ENCODE measurements around the gene RASSF7.
"Not testable (repeated sequence)": the region's sequence is repeated elsewhere in the genome, so short reads cannot be mapped to it uniquely, and the experiment has no call there.

Gene RASSF7

GRCh38 chr11:567629-568292, 7.0 kb downstream of the RASSF7 start:
- no peak for DNase-seq

- peak; percentile 94 for DNase-seq
These were observed 7.8 kb downstream of the RASSF7 start for GRCh38 chr11:568306-569157.

- DNase-seq = no peak
These were observed 8.6 kb downstream of the RASSF7 start for GRCh38 chr11:569158-569885.

DNA sequence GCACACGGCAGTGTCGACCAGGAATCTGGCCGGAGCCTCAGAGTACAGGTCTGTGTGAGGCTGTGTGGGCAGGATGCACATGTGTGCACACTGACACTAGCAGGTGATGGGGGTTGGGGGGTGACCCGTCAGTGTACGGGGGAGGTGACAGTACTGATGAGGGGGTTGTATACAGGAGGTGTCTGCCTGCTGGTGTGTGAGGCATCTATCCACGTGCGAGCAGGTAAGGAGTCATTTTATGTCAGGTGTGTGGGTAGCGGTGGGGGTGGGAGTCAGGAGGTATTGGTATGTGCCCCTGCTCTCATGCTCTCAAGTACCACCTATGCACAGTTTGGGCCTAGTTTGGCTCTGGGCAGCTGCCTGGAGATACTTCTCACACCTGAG, 11.0 kb downstream of the RASSF7 start:
- no peak for DNase-seq

DNA sequence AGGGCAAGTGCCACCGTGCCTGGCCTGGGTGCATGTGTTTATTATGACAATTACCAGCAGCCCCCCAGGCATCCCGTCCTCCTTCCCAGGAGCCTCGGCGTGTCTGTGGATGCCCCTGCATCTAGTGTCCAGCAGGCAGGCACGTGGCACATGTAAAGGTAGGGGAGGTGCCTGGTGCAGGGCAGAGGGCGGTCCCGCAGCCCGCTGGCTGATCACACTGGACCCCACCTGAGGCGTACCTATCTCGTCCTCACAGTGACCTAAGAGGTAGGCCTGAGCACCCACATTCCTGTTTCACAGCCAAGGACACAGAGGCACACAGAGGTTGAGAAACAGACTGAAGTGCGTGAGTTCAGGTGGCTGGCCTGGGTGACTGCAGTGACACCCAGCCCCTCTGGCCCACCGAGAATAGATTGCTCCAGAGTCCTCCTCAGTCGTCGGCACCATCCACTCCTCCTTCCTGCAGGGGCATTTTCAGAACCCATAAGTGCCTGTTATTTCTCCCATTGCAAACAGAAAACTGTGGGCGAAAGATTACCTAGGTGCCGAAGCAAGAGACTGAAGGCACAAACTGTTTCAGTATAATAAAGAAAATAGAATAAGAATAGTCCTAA, 12.5 kb downstream of the RASSF7 start:
- no peak for DNase-seq

DNA sequence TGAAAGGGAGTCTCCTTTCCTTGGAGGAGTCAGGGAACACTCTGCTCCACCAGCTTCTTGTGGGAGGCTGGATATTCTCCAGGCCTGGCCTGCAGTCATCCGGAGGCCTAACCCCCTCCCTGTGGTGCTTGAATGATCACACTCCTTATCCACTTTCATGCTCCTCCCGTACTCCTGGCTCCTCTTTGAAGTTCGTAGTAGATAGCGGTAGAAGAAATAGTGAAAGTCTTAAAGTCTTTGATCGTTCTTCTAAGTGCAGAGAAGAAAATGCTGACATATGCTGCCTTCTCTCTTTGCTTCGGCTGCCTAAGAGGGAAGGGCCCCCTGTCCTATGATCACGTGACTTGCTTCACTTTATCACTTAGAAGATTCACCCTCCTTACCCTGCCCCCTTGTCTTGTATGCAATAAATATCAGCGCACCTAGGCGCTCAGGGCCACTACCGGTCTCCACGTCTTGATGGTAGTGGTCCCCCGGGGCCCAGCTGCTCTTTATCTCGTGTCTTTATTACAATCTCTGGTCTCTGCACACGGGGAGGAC, 13.3 kb downstream of the RASSF7 start:
- DNase-seq = not testable (repeated sequence)

DNA sequence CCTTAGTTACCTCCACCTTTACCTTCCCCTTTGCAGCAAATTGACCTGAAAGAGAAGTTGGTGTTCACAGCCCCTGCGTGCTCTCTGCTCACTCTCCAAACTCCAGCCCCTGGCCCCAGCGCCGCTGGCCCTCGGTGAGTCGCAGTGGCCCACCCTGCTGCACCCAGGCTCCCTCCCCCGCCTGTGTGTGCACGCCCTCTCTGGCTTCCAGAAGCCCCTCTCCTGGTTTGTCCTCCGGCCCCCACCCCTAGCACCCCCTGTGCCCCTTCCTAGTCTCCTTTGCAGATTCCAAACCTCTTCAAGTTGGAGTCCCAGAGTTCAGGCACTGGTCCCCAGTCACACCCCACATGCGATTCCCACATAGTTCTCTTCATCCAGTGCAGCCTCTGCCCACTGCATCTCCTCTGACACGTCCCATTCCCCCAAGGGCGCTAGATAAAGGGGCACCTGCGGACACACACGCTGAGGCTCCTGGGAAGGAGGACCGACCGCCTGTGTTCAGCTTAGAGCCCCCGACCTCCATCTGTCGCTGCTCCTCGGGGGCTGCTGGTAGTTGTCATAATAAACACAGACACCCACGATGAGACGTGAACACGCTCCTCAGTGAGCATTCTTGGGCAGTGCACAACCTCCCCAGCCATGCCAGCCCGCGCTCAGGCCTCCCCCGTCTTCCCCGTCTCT, 14.0 kb downstream of the RASSF7 start:
- DNase-seq = no peak

DNA sequence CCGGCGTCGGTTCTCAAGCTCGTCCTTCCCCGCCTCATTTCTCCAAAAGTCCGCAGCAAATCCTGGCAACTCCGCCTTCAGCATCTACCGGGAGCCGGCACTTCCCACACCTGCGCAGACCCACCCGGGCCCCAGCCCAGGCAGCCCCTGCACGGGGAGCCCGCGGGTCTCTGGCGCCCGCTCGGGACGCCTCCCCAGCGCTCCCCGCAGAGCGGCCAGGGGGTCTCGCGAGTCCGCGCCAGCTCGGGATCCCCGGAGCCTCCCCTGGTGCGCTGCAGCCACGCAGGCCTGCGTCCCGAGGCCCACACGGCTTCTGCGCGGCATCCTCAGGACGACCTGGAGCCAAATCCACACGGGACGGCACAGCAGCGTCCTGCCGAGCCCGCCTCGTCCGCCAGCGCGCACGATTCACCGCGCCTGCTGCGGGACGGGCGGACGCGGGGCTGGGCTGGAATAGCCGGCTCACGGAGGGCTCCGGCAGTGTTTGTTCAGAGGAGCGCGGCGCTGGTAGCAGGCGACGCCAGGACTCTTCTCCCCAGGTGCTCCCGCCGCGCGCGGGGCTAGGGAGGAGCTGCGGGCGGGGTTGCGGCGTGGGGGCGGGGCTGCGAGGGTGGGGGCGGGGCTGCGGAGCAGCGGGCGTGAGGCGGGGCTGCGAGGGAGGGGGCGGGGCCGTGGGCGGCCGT, 14.7 kb downstream of the RASSF7 start:
- no peak for DNase-seq

- DNase-seq = peak; percentile 92
These were observed 15.4 kb downstream of the RASSF7 start, which contains the start of gene PHRF1 for GRCh38 chr11:575996-576768. Gene PHRF1, plus strand, starts transcription at chr11:576470. Its CDS starts 5,043 bp downstream, at chr11:581513.

- DNase-seq = no peak
These were observed 16.2 kb downstream of the RASSF7 start for GRCh38 chr11:576811-577610.

GRCh38 chr11:577611-577894, 16.8 kb downstream of the RASSF7 start:
- no peak for DNase-seq

- DNase-seq = no peak
These were observed 17.7 kb downstream of the RASSF7 start for GRCh38 chr11:578276-579035.

GRCh38 chr11:579830-580601, 19.2 kb downstream of the RASSF7 start:
- DNase-seq = no peak

DNA sequence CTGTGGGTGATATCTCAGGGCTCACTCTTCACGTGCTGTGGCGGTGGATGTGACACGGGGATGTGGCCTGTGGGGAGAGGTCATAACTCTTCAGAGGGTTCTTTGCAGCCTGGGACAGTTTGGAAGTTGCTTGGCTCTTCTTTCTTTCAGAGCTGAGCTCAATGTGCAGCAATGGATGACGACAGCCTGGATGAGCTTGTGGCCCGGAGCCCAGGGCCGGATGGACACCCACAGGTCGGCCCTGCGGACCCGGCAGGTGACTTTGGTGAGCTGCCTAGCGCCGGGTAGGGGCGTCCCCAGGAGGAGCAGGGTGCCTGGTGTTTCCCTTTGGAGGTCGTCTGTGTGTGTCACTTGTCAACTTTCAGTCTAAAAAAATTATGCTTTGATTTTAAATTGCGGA, 20.6 kb downstream of the RASSF7 start:
- DNase-seq = no peak

DNA sequence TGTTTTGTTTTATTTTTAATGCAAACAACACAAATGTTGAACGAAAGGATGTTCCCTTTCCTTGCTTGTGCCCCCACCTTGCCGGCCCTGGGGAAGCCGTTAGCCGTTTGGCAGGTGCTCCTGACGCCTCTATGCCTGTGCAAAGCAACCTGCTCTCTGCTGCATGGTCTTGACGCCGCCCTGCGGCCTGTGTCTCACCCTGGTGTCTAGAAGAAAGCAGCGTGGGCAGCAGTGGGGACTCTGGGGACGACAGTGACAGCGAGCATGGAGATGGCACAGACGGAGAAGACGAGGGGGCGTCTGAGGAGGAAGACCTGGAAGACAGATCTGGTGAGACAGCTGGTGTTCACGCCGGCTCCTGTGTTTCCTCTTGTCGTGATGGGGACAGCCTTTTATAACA, 21.0 kb downstream of the RASSF7 start:
- DNase-seq = no peak

GRCh38 chr11:584287-584686, 23.5 kb downstream of the RASSF7 start:
- no peak for DNase-seq

DNA sequence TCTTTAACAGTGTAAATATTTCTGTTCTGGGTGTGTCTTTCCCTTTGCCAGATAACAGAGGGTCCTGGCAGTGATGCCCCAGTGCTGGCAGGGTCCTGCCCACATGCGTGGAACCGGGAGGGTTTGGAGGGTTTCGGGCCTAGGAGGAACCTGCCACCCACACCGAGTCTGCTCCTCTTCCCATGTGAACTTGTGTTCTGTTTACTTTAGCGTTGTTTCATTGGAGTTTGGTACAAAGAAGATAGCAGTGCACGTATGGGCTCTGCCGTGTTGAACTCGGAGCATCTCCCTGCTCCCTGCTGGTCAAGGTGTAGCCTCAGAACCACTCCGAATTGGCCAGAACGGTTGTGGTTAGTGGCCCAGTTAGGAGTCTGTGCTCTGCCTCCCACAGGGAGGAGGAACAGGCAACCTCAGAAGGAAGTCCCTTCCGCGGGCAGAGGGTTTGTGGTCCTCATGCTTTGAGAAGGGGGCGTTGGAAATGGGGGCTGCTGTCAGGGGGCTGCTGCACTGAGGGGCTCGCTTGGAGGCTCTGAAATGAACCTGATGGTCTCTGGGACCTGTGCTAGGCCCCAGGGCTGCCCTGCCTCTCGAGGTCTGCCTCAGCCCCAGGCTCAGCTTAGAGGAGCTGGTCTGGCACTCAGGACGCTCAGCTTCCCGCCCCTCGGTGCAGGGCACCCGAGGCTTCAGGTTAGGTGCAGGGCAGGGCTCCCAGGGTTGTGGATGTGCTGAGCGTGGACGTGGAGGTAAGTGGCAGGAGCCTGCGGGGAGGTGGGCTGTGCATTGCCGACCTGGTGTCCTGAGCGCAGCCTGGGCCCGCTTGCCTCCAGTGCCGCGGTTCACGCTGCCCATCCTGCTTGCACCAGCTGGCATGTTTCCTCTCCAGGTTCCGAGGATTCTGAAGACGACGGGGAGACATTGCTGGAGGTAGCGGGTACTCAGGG, 25.9 kb downstream of the RASSF7 start:
- no peak for DNase-seq

Measured in fibroblast of upper back skin (primary cell).